HEK293 (cell line): ENCODE results near the gene OR2T11.

Source experiments
- CTCF ChIA-PET: fragments of 350-600 bp; formaldehyde crosslinking; extraction: SDS; loops from one replicate; lab custom pipeline; 2021; ENCODE audit warnings: antibody characterized with exemption; lab: Yijun Ruan, JAX
- POLR2A ChIA-PET: fragments of 300-600 bp; formaldehyde crosslinking; extraction: SDS; loops from one replicate; lab custom pipeline; 2020; ENCODE audit warnings: antibody characterized with exemption, inconsistent platforms; lab: Yijun Ruan, JAX
- H3K27ac ChIP-seq: fragments of 200-500 bp; sonication (Bioruptor generic); 2 replicates; pipeline ENCODE4 v1.5.1; 2014; ENCODE audit warnings: low read depth, low read length, control low read depth, inconsistent platforms; ENCODE audit errors: extremely low read depth
- H3K36me3 ChIP-seq, 2 experiments: fragments of 200-500 bp in 1 of 2; sonication (Bioruptor generic) in 1 of 2; 1 replicate in 1 of 2; 2 replicates in 1 of 2; pipeline ENCODE4 v1.5.1; 2014 to 2017; ENCODE audit warnings: inconsistent platforms in 2 of 2, low read length in 2 of 2; ENCODE audit not compliant: control insufficient read depth in 2 of 2, insufficient read depth in 1 of 2
- H3K4me1 ChIP-seq: fragments of 200-500 bp; sonication (Bioruptor generic); 2 replicates; pipeline ENCODE4 v1.5.1; 2014; ENCODE audit warnings: mild to moderate bottlenecking, low read length, inconsistent platforms; ENCODE audit not compliant: control insufficient read depth, insufficient read depth
- H3K4me3 ChIP-seq: 2 replicates; pipeline ENCODE4 v1.5.1; 2011; ENCODE audit warnings: low read depth, mild to moderate bottlenecking, control low read depth, low read length, moderate library complexity
- H3K9me3 ChIP-seq: fragments of 200-500 bp; sonication (Bioruptor generic); 2 replicates; pipeline ENCODE4 v1.5.1; 2014; ENCODE audit warnings: low read depth, low read length, inconsistent platforms; ENCODE audit not compliant: control insufficient read depth, insufficient read depth
- GFI1B ChIP-seq: fragments of 450-650 bp; formaldehyde crosslinking; IDR thresholded peaks from 2 replicates; pipeline ENCODE4 v1.5.1; 2016; ENCODE audit warnings: missing biosample characterization, missing genetic modification characterization
- HOXA7 ChIP-seq: sonication (generic); formaldehyde crosslinking; IDR thresholded peaks from 2 replicates; pipeline ENCODE4 v1.8.1; 2022; ENCODE audit warnings: missing genetic modification reagents, borderline replicate concordance
- IKZF3 ChIP-seq: fragments of 450-650 bp; IDR thresholded peaks from 2 replicates; pipeline ENCODE4 v1.5.0; 2018; ENCODE audit warnings: missing biosample characterization, mild to moderate bottlenecking, missing genetic modification characterization, moderate library complexity
- OSR2 ChIP-seq: fragments of 450-650 bp; formaldehyde crosslinking; IDR thresholded peaks from 2 replicates; pipeline ENCODE4 v1.5.1; 2016; ENCODE audit warnings: missing biosample characterization, missing genetic modification characterization
- SP7 ChIP-seq: fragments of 450-650 bp; formaldehyde crosslinking; IDR thresholded peaks from 2 replicates; pipeline ENCODE4 v1.5.1; 2016; ENCODE audit warnings: missing biosample characterization, missing genetic modification characterization
- TCF7L2 ChIP-seq: IDR thresholded peaks from 2 replicates; pipeline ENCODE4 v1.6.1; 2011; ENCODE audit warnings: low read depth, mild to moderate bottlenecking, inconsistent platforms, low read length, moderate library complexity, borderline replicate concordance
- TRIM28 ChIP-seq: IDR thresholded peaks from 2 replicates; pipeline ENCODE4 v1.6.1; 2011; ENCODE audit warnings: low read length, control low read depth, borderline replicate concordance
- ZFHX2 ChIP-seq: fragments of 450-650 bp; formaldehyde crosslinking; conservative IDR thresholded peaks from 2 replicates; pipeline ENCODE4 v1.5.1; 2016; ENCODE audit warnings: missing biosample characterization, missing genetic modification characterization
- ZIC2 ChIP-seq: fragments of 450-650 bp; formaldehyde crosslinking; IDR thresholded peaks from 2 replicates; pipeline ENCODE4 v1.5.1; 2016; ENCODE audit warnings: missing biosample characterization, missing genetic modification characterization
- ZNF157 ChIP-seq: fragments of 450-650 bp; formaldehyde crosslinking; IDR thresholded peaks from 2 replicates; pipeline ENCODE4 v1.5.1; 2016; ENCODE audit warnings: missing biosample characterization, missing genetic modification characterization
- ZNF366 ChIP-seq: fragments of 450-650 bp; formaldehyde crosslinking; conservative IDR thresholded peaks from 2 replicates; pipeline ENCODE4 v1.5.1; 2016; ENCODE audit warnings: missing biosample characterization, missing genetic modification characterization
- ZNF514 ChIP-seq: fragments of 450-650 bp; formaldehyde crosslinking; IDR thresholded peaks from 2 replicates; pipeline ENCODE4 v1.5.1; 2016; ENCODE audit warnings: missing biosample characterization, missing genetic modification characterization
- ZNF548 ChIP-seq: fragments of 450-650 bp; formaldehyde crosslinking; IDR thresholded peaks from 2 replicates; pipeline ENCODE4 v1.5.1; 2016; ENCODE audit warnings: missing biosample characterization, missing genetic modification characterization
- ZNF555 ChIP-seq: fragments of 450-650 bp; formaldehyde crosslinking; conservative IDR thresholded peaks from 2 replicates; pipeline ENCODE4 v1.5.1; 2017; ENCODE audit warnings: missing biosample characterization, mild to moderate bottlenecking, missing genetic modification characterization, inconsistent platforms
- ZNF610 ChIP-seq: fragments of 450-650 bp; formaldehyde crosslinking; IDR thresholded peaks from 2 replicates; pipeline ENCODE4 v1.5.1; 2016; ENCODE audit warnings: missing biosample characterization, missing genetic modification characterization, borderline replicate concordance
- ZNF629 ChIP-seq: fragments of 450-650 bp; formaldehyde crosslinking; IDR thresholded peaks from 2 replicates; pipeline ENCODE4 v1.5.1; 2017; ENCODE audit warnings: missing biosample characterization, missing genetic modification characterization
- ZNF658 ChIP-seq: fragments of 450-650 bp; formaldehyde crosslinking; IDR thresholded peaks from 2 replicates; pipeline ENCODE4; 2016; ENCODE audit warnings: missing biosample characterization, missing genetic modification characterization
- ZNF664 ChIP-seq: fragments of 450-650 bp; formaldehyde crosslinking; IDR thresholded peaks from 2 replicates; pipeline ENCODE4 v1.5.1; 2016; ENCODE audit warnings: missing biosample characterization, missing genetic modification characterization
- TF ChIP-seq, protein P1 (sequence below): fragments of 450-650 bp; formaldehyde crosslinking; IDR thresholded peaks from 2 replicates; pipeline ENCODE4 v1.5.1; 2017; ENCODE audit warnings: missing biosample characterization, missing genetic modification characterization
- TF ChIP-seq, protein P2 (sequence below): fragments of 450-650 bp; IDR thresholded peaks from 2 replicates; pipeline ENCODE4 v1.5.1; 2018; ENCODE audit warnings: missing biosample characterization, missing genetic modification characterization
- TF ChIP-seq, protein P3 (sequence below): fragments of 450-650 bp; formaldehyde crosslinking; IDR thresholded peaks from 2 replicates; pipeline ENCODE4 v1.5.1; 2016; ENCODE audit warnings: missing biosample characterization, missing genetic modification characterization
- TF ChIP-seq, protein P4 (sequence below): fragments of 450-650 bp; formaldehyde crosslinking; IDR thresholded peaks from 2 replicates; pipeline ENCODE4 v1.5.1; 2016; ENCODE audit warnings: missing biosample characterization, missing genetic modification characterization, borderline replicate concordance
- TF ChIP-seq, protein P5 (sequence below): fragments of 450-650 bp; formaldehyde crosslinking; IDR thresholded peaks from 2 replicates; pipeline ENCODE4 v1.5.1; 2016; ENCODE audit warnings: missing biosample characterization, missing genetic modification characterization

The OR2T11 gene

DNA sequence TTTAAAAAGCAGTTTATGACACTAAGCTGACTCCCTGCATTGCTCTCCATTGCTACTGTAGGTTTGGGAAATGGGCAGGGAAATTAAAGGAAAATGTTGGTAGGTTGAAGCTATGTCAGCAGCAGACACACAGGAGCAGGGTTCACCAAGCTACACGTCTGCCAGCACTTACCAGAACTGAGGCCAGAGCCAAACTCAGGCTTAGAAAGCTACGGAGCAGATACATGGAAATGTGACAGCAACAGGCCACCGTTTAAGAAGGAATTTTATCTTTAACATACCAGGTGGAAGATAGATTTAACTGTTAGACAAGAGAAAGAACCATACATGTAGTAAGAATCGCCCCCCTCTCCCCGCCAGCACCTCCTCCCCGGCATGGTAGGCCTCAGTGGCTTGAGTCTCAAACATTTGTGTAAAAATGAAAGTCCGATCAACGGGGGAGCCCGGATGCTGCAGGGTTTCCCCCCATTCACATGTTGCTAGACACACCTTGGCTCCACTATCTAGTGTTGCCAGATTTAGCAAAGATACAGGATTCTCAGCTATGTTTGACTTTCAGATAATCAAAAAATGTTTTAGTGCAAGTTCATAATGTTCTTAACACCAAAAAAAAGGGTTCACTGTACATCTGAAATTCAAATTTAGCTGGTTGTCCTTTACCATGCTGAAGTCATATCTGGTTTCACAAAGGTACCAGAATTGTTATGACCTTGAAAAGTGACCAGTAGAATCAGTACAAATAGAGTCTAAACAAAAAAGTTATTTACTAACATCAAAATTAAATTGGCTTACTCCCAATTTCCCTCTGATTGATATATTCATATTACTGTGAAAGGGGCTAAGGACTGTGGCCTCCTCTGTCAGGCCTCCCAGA lies 6.7 kb downstream of the OR2T11 start (continued):
- no peak for TF ChIP-seq ZNF548 (tag by site-specific recombination)
- TF ChIP-seq OSR2 (tag by site-specific recombination): no peak
- TF ChIP-seq, protein P1, sequence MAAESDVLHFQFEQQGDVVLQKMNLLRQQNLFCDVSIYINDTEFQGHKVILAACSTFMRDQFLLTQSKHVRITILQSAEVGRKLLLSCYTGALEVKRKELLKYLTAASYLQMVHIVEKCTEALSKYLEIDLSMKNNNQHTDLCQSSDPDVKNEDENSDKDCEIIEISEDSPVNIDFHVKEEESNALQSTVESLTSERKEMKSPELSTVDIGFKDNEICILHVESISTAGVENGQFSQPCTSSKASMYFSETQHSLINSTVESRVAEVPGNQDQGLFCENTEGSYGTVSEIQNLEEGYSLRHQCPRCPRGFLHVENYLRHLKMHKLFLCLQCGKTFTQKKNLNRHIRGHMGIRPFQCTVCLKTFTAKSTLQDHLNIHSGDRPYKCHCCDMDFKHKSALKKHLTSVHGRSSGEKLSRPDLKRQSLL (tag by site-specific recombination): no peak
- TF ChIP-seq ZNF514 (tag by site-specific recombination): no peak
- no peak for TF ChIP-seq ZFHX2 (tag by site-specific recombination)
- no peak for TF ChIP-seq IKZF3 (tag by site-specific recombination)
- TF ChIP-seq, protein P2, sequence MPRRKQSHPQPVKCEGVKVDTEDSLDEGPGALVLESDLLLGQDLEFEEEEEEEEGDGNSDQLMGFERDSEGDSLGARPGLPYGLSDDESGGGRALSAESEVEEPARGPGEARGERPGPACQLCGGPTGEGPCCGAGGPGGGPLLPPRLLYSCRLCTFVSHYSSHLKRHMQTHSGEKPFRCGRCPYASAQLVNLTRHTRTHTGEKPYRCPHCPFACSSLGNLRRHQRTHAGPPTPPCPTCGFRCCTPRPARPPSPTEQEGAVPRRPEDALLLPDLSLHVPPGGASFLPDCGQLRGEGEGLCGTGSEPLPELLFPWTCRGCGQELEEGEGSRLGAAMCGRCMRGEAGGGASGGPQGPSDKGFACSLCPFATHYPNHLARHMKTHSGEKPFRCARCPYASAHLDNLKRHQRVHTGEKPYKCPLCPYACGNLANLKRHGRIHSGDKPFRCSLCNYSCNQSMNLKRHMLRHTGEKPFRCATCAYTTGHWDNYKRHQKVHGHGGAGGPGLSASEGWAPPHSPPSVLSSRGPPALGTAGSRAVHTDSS: no peak
- TF ChIP-seq GFI1B (tag by site-specific recombination): no peak
- TF ChIP-seq ZNF629 (tag by site-specific recombination): no peak
- TF ChIP-seq ZNF555 (tag by site-specific recombination): no peak
- TF ChIP-seq ZNF664: no peak
- TF ChIP-seq, protein P3, sequence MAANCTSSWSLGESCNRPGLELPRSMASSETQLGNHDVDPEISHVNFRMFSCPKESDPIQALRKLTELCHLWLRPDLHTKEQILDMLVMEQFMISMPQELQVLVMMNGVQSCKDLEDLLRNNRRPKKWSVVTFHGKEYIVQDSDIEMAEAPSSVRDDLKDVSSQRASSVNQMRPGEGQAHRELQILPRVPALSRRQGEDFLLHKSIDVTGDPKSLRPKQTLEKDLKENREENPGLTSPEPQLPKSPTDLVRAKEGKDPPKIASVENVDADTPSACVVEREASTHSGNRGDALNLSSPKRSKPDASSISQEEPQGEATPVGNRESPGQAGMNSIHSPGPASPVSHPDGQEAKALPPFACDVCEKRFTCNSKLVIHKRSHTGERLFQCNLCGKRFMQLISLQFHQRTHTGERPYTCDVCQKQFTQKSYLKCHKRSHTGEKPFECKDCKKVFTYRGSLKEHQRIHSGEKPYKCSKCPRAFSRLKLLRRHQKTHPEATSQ (tag by site-specific recombination): no peak
- TF ChIP-seq, all 188 proteins: peak for 0

DNA sequence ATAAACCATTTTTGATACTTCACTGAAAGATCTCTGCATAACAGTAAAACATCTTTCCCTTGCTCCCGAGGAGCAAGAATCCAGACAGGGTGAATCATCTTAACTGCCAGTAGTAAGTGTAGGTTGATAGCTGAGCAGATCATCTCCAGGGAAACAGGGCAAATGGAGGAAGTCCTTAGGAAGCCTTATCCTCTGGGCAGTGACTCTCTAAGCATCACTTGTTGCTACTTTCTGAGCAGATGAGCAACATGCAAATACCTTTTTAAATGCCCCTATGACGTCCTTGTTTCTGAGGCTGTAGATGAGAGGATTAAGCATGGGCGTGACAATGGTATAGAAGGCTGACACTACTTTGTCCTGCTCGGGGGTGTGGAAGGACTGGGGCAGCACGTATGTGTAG lies 8.9 kb downstream of the OR2T11 start:
- POLR2A ChIA-PET: no interaction called here
- no peak overlapping the region for H3K4me3 ChIP-seq
- TF ChIP-seq ZNF366 (tag by site-specific recombination) (no peak), ZNF555 (tag by site-specific recombination) (no peak), TCF7L2 (no peak), ZNF610 (tag by site-specific recombination) (no peak), TRIM28 (no peak), ZNF658 (tag by site-specific recombination) (no peak), HOXA7 (CRISPR knock-in tag) (no peak), ZNF157 (tag by site-specific recombination) (no peak), ZIC2 (no peak), SP7 (tag by site-specific recombination) (no peak)
- TF ChIP-seq, protein P4, sequence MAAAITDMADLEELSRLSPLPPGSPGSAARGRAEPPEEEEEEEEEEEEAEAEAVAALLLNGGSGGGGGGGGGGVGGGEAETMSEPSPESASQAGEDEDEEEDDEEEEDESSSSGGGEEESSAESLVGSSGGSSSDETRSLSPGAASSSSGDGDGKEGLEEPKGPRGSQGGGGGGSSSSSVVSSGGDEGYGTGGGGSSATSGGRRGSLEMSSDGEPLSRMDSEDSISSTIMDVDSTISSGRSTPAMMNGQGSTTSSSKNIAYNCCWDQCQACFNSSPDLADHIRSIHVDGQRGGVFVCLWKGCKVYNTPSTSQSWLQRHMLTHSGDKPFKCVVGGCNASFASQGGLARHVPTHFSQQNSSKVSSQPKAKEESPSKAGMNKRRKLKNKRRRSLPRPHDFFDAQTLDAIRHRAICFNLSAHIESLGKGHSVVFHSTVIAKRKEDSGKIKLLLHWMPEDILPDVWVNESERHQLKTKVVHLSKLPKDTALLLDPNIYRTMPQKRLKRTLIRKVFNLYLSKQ (tag by site-specific recombination): no peak
- TF ChIP-seq, protein P5, sequence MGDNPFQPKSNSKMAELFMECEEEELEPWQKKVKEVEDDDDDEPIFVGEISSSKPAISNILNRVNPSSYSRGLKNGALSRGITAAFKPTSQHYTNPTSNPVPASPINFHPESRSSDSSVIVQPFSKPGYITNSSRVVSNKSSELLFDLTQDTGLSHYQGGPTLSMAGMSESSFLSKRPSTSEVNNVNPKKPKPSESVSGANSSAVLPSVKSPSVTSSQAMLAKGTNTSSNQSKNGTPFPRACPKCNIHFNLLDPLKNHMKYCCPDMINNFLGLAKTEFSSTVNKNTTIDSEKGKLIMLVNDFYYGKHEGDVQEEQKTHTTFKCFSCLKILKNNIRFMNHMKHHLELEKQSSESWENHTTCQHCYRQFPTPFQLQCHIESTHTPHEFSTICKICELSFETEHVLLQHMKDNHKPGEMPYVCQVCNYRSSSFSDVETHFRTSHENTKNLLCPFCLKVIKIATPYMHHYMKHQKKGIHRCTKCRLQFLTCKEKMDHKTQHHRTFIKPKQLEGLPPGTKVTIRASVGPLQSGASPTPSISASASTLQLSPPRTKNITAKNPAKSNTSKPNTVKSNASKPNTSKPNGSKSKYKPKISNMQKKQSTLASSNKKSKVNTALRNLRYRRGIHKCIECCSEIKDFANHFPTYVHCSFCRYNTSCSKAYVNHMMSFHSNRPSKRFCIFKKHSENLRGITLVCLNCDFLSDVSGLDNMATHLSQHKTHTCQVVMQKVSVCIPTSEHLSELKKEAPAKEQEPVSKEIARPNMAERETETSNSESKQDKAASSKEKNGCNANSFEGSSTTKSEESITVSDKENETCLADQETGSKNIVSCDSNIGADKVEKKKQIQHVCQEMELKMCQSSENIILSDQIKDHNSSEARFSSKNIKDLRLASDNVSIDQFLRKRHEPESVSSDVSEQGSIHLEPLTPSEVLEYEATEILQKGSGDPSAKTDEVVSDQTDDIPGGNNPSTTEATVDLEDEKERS (tag by site-specific recombination): no peak

More for the DNA sequence above, 8.9 kb downstream of the OR2T11 start:
- H3K4me1 ChIP-seq: no peaks in the 10 kb centered on the region
- CTCF ChIA-PET: no interaction called here
- no peak overlapping the region for H3K27ac ChIP-seq
- no peaks in the 10 kb centered on the region for H3K36me3 ChIP-seq
- no peaks in the 10 kb centered on the region for H3K9me3 ChIP-seq
